Duodenal mucosa (tissue), 2 donors: ENCODE data around the gene C1orf94.

ENCODE experiments used
- H3K27ac ChIP-seq: one replicate; pipeline ENCODE4 v1.7.0; 2013; ENCODE audit warnings: low read depth, low read length
- H3K27me3 ChIP-seq, 2 donors: one replicate each; pipeline ENCODE4 v1.7.0; 2013; ENCODE audit warnings: low read length in 2 of 2, control low read depth in 1 of 2; ENCODE audit not compliant: insufficient read depth in 2 of 2, control insufficient read depth in 1 of 2
- H3K36me3 ChIP-seq, 2 donors: one replicate each; pipeline ENCODE4 v1.7.0; 2013; ENCODE audit warnings: low read length in 2 of 2, control low read depth in 1 of 2; ENCODE audit not compliant: insufficient read depth in 2 of 2, control insufficient read depth in 1 of 2
- H3K4me1 ChIP-seq, 2 donors: one replicate each; pipeline ENCODE4 v1.7.0; 2013; ENCODE audit warnings: low read length in 2 of 2, control low read depth in 1 of 2; ENCODE audit not compliant: insufficient read depth in 2 of 2, control insufficient read depth in 1 of 2
- H3K4me3 ChIP-seq, 2 donors: one replicate each; pipeline ENCODE4 v1.7.0; 2013; ENCODE audit warnings: low read length in 2 of 2, low read depth in 1 of 2
- H3K9ac ChIP-seq, 2 donors: one replicate each; pipeline ENCODE4 v1.7.0; 2013; ENCODE audit warnings: low read length in 2 of 2, low read depth in 1 of 2
- H3K9me3 ChIP-seq, 2 donors: one replicate each; pipeline ENCODE4 v1.7.0; 2013; ENCODE audit warnings: low read length in 2 of 2, control low read depth in 1 of 2; ENCODE audit not compliant: control insufficient read depth in 1 of 2

Gene C1orf94

GRCh38 chr1:34140011-34140676 lies 36.6 kb upstream of the C1orf94 start:
- no peaks in the 10 kb centered on the region for H3K36me3 ChIP-seq
- H3K4me1 ChIP-seq = no peaks in the 10 kb centered on the region
- H3K27me3 ChIP-seq = peaks cover 0 to 3% of the 10 kb centered on the region in 2 donors
- no peaks in the 10 kb centered on the region for H3K9me3 ChIP-seq
- no peak overlapping the region for H3K9ac ChIP-seq
- no peak overlapping the region for H3K27ac ChIP-seq
- no peak overlapping the region for H3K4me3 ChIP-seq

- no peak overlapping the region for H3K4me3 ChIP-seq
- H3K4me1 ChIP-seq = no peaks in the 10 kb centered on the region
- peaks cover 3 to 5% of the 10 kb centered on the region in 2 donors for H3K27me3 ChIP-seq
- H3K9me3 ChIP-seq = no peaks in the 10 kb centered on the region
- H3K9ac ChIP-seq = no peak overlapping the region
- no peak overlapping the region for H3K27ac ChIP-seq
- no peaks in the 10 kb centered on the region for H3K36me3 ChIP-seq
Measured at GRCh38 chr1:34143975-34144374, 32.7 kb upstream of the C1orf94 start.

- no peaks in the 10 kb centered on the region for H3K36me3 ChIP-seq
- no peak overlapping the region for H3K4me3 ChIP-seq
- H3K9ac ChIP-seq = no peak overlapping the region
- H3K4me1 ChIP-seq = no peaks in the 10 kb centered on the region
- H3K27ac ChIP-seq = no peak overlapping the region
- H3K9me3 ChIP-seq = no peaks in the 10 kb centered on the region
- H3K27me3 ChIP-seq = peaks cover 3 to 5% of the 10 kb centered on the region in 2 donors
Measured at GRCh38 chr1:34144766-34145165, 31.9 kb upstream of the C1orf94 start.

- H3K9me3 ChIP-seq = no peaks in the 10 kb centered on the region
- no peak overlapping the region for H3K9ac ChIP-seq
- H3K4me3 ChIP-seq = no peak overlapping the region
- H3K27me3 ChIP-seq = peaks cover 3 to 5% of the 10 kb centered on the region in 2 donors
- no peaks in the 10 kb centered on the region for H3K4me1 ChIP-seq
- H3K27ac ChIP-seq = no peak overlapping the region
- no peaks in the 10 kb centered on the region for H3K36me3 ChIP-seq
Measured at GRCh38 chr1:34147301-34147700, 29.4 kb upstream of the C1orf94 start.

- no peak overlapping the region for H3K27ac ChIP-seq
- H3K36me3 ChIP-seq = no peaks in the 10 kb centered on the region
- H3K27me3 ChIP-seq = peaks cover 0 to 5% of the 10 kb centered on the region in 2 donors
- H3K4me3 ChIP-seq = no peak overlapping the region
- no peak overlapping the region for H3K9ac ChIP-seq
- H3K4me1 ChIP-seq = no peaks in the 10 kb centered on the region
- H3K9me3 ChIP-seq = no peaks in the 10 kb centered on the region
Measured at GRCh38 chr1:34149501-34149900, 27.2 kb upstream of the C1orf94 start.

- Histone ChIP-seq H3K27ac (no peak overlapping the region), H3K9me3 (no peaks in the 10 kb centered on the region), H3K4me3 (no peak overlapping the region), H3K36me3 (no peaks in the 10 kb centered on the region), H3K9ac (no peak overlapping the region), H3K4me1 (no peaks in the 10 kb centered on the region), H3K27me3 (no peaks in the 10 kb centered on the region)
Measured at GRCh38 chr1:34153246-34153645, 23.5 kb upstream of the C1orf94 start.

- H3K27me3 ChIP-seq = peaks cover 0 to 1% of the 10 kb centered on the region in 2 donors
Measured at GRCh38 chr1:34155860-34156259, 20.8 kb upstream of the C1orf94 start.

GRCh38 chr1:34156739-34157138 lies 20.0 kb upstream of the C1orf94 start:
- no peaks in the 10 kb centered on the region for H3K9me3 ChIP-seq
- no peaks in the 10 kb centered on the region for H3K4me1 ChIP-seq
- no peak overlapping the region for H3K9ac ChIP-seq
- H3K27ac ChIP-seq = no peak overlapping the region
- H3K4me3 ChIP-seq = no peak overlapping the region
- H3K36me3 ChIP-seq = no peaks in the 10 kb centered on the region
- peaks cover 0 to 10% of the 10 kb centered on the region in 2 donors for H3K27me3 ChIP-seq

More at GRCh38 chr1:34155860-34156259, 20.8 kb upstream of the C1orf94 start:
- no peak overlapping the region for H3K4me3 ChIP-seq
- no peaks in the 10 kb centered on the region for H3K9me3 ChIP-seq
- H3K27ac ChIP-seq = no peak overlapping the region
- no peaks in the 10 kb centered on the region for H3K4me1 ChIP-seq
- no peak overlapping the region for H3K9ac ChIP-seq
- H3K36me3 ChIP-seq = no peaks in the 10 kb centered on the region

- no peak overlapping the region for H3K9ac ChIP-seq
- no peaks in the 10 kb centered on the region for H3K9me3 ChIP-seq
- H3K27me3 ChIP-seq = peaks cover 45 to 50% of the 10 kb centered on the region in 2 donors
- H3K4me3 ChIP-seq = peak overlapping the region; percentile 50 to 56
- H3K36me3 ChIP-seq = no peaks in the 10 kb centered on the region
- peaks cover 0 to 4% of the 10 kb centered on the region in 2 donors for H3K4me1 ChIP-seq
- no peak overlapping the region for H3K27ac ChIP-seq
Measured at GRCh38 chr1:34162852-34163766, 13.6 kb upstream of the C1orf94 start.
